Measurements from ENCODE around the gene CLC.

The CLC gene

GRCh38 chr19:39752390-39752789 is 14.6 kb upstream of the CLC start:
- no peaks in the 10 kb centered on the region for H4K20me1 ChIP-seq (ENCODE audit: insufficient read depth, low read length)
- TF ChIP-seq, protein P1, sequence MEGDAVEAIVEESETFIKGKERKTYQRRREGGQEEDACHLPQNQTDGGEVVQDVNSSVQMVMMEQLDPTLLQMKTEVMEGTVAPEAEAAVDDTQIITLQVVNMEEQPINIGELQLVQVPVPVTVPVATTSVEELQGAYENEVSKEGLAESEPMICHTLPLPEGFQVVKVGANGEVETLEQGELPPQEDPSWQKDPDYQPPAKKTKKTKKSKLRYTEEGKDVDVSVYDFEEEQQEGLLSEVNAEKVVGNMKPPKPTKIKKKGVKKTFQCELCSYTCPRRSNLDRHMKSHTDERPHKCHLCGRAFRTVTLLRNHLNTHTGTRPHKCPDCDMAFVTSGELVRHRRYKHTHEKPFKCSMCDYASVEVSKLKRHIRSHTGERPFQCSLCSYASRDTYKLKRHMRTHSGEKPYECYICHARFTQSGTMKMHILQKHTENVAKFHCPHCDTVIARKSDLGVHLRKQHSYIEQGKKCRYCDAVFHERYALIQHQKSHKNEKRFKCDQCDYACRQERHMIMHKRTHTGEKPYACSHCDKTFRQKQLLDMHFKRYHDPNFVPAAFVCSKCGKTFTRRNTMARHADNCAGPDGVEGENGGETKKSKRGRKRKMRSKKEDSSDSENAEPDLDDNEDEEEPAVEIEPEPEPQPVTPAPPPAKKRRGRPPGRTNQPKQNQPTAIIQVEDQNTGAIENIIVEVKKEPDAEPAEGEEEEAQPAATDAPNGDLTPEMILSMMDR (IDR thresholded peaks at IDR 0.05; ENCODE audit: low read length) = no peak
- no peaks in the 10 kb centered on the region for H3K79me2 ChIP-seq (ENCODE audit: insufficient read depth, low read length)
- H3K4me1 ChIP-seq (ENCODE audit: insufficient read depth, low read length, severe bottlenecking) = no peaks in the 10 kb centered on the region
- no peak overlapping the region for H3K9ac ChIP-seq (ENCODE audit: low read length)
- no peak overlapping the region for H2AFZ ChIP-seq (ENCODE audit: low read length)
- H3K27ac ChIP-seq (ENCODE audit: low read depth, low read length, poor library complexity, severe bottlenecking) = no peak overlapping the region
- H3K27me3 ChIP-seq (ENCODE audit: insufficient read depth, low read length) = no peaks in the 10 kb centered on the region
- H3K4me3 ChIP-seq (ENCODE audit: low read depth, low read length, poor library complexity, severe bottlenecking) = no peak overlapping the region
- no peaks in the 10 kb centered on the region for H3F3A ChIP-seq (ENCODE audit: insufficient read depth, low read length)
- no peaks in the 10 kb centered on the region for H3K36me3 ChIP-seq (ENCODE audit: insufficient read depth, low read length)
- H3K4me2 ChIP-seq (ENCODE audit: low read length) = no peak overlapping the region
- no peaks in the 10 kb centered on the region for H3K9me3 ChIP-seq (ENCODE audit: low read length)
- H3K9me2 ChIP-seq (ENCODE audit: low read depth, low read length) = no peaks in the 10 kb centered on the region

- no peak overlapping the region for H3K4me2 ChIP-seq (ENCODE audit: low read length)
- no peak for TF ChIP-seq EZH2 (IDR thresholded peaks at IDR 0.05; ENCODE audit: borderline replicate concordance, low read length)
- TF ChIP-seq, protein P1 (IDR thresholded peaks at IDR 0.05; ENCODE audit: low read length) = no peak
- no peaks in the 10 kb centered on the region for H3K4me1 ChIP-seq (ENCODE audit: insufficient read depth, low read length, severe bottlenecking)
- no peak overlapping the region for H2AFZ ChIP-seq (ENCODE audit: low read length)
- no peaks in the 10 kb centered on the region for H4K20me1 ChIP-seq (ENCODE audit: insufficient read depth, low read length)
- H3K4me3 ChIP-seq (ENCODE audit: low read depth, low read length, poor library complexity, severe bottlenecking) = no peak overlapping the region
- no peaks in the 10 kb centered on the region for H3F3A ChIP-seq (ENCODE audit: insufficient read depth, low read length)
- no peaks in the 10 kb centered on the region for H3K27me3 ChIP-seq (ENCODE audit: insufficient read depth, low read length)
- no peak overlapping the region for H3K27ac ChIP-seq (ENCODE audit: low read depth, low read length, poor library complexity, severe bottlenecking)
- H3K9me2 ChIP-seq (ENCODE audit: low read depth, low read length) = no peaks in the 10 kb centered on the region
- no peak overlapping the region for H3K9ac ChIP-seq (ENCODE audit: low read length)
- no peaks in the 10 kb centered on the region for H3K9me3 ChIP-seq (ENCODE audit: low read length)
- no peaks in the 10 kb centered on the region for H3K36me3 ChIP-seq (ENCODE audit: insufficient read depth, low read length)
- no peaks in the 10 kb centered on the region for H3K79me2 ChIP-seq (ENCODE audit: insufficient read depth, low read length)
Measured at GRCh38 chr19:39749981-39750380, 12.2 kb upstream of the CLC start.

DNA sequence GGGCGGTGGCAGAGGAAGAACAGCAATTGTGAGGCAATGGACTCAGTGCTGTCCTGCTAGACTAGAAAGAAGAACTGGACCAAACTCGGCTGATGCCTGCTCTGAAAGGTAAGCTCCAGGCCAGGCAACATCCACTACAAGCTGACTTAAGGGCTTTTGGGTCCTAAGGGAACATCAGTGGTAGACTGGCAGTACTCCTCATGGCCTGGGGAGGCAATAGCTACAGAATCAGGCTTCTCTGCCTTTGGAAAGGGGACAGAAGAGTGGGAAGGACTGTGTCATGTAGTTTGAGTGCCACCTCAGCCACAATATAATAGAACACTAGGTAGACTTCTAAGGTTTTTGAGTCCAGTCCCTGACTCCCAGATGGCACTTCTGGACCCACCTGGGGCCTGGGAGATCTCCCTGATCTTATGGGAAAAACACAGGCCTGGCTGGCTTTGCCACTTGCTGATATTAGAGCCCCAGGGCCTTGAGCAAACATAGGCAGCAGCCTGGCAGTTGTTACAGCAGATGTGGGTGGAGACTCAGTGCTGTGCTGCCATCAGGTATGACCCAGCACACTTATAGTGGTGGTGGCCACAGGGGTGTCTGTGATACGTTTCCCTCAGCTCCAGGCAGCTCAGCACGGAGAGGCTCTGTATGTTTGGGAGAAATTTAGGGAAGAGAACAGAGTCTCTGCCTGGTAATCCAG is 9.2 kb upstream of the CLC start:
- no peak overlapping the region for H2AFZ ChIP-seq (ENCODE audit: low read length)
- no peak overlapping the region for H3K4me2 ChIP-seq (ENCODE audit: low read length)
- no peaks in the 10 kb centered on the region for H3K79me2 ChIP-seq (ENCODE audit: insufficient read depth, low read length)
- no peaks in the 10 kb centered on the region for H3K4me1 ChIP-seq (ENCODE audit: insufficient read depth, low read length, severe bottlenecking)
- no peak overlapping the region for H3K9ac ChIP-seq (ENCODE audit: low read length)
- H4K20me1 ChIP-seq (ENCODE audit: insufficient read depth, low read length) = no peaks in the 10 kb centered on the region
- no peaks in the 10 kb centered on the region for H3F3A ChIP-seq (ENCODE audit: insufficient read depth, low read length)
- no peaks in the 10 kb centered on the region for H3K9me2 ChIP-seq (ENCODE audit: low read depth, low read length)
- TF ChIP-seq, protein P1 (IDR thresholded peaks at IDR 0.05; ENCODE audit: low read length) = no peak
- TF ChIP-seq EZH2 (IDR thresholded peaks at IDR 0.05; ENCODE audit: borderline replicate concordance, low read length) = no peak
- H3K36me3 ChIP-seq (ENCODE audit: insufficient read depth, low read length) = no peaks in the 10 kb centered on the region
- no peak overlapping the region for H3K4me3 ChIP-seq (ENCODE audit: low read depth, low read length, poor library complexity, severe bottlenecking)
- H3K27ac ChIP-seq (ENCODE audit: low read depth, low read length, poor library complexity, severe bottlenecking) = no peak overlapping the region
- no peaks in the 10 kb centered on the region for H3K9me3 ChIP-seq (ENCODE audit: low read length)
- H3K27me3 ChIP-seq (ENCODE audit: insufficient read depth, low read length) = no peaks in the 10 kb centered on the region

Data from OCI-LY1 (cell line).